Upper lobe of right lung (tissue), 1 donor: ENCODE data around the gene TTC7B. TPM values are rescaled to one million over a fixed set of nuclear protein-coding genes. Genes with fewer than 3 reads are reported as not detected.

Experiments
- ATAC-seq: fragments of 200-7000 bp; cut with Tn5 transposase; one replicate; pipeline ENCODE4 v1.9.1; 2020; ENCODE audit warnings: mild to moderate bottlenecking, moderate library complexity
- DNase-seq: peaks from one replicate; pipeline ENCODE4 v3.0.0-alpha.2; 2020
- H3K27ac ChIP-seq: fragments of 200-600 bp; one replicate; pipeline ENCODE4 v1.8.0; 2022
- H3K27me3 ChIP-seq: fragments of 200-600 bp; one replicate; pipeline ENCODE4 v1.8.0; 2022; ENCODE audit warnings: mild to moderate bottlenecking
- H3K36me3 ChIP-seq: fragments of 200-600 bp; one replicate; pipeline ENCODE4 v1.8.0; 2022
- H3K4me1 ChIP-seq: fragments of 200-600 bp; one replicate; pipeline ENCODE4 v1.8.0; 2022
- H3K4me3 ChIP-seq: fragments of 200-600 bp; one replicate; pipeline ENCODE4 v1.8.0; 2022; ENCODE audit warnings: mild to moderate bottlenecking
- H3K9me3 ChIP-seq: fragments of 200-600 bp; one replicate; pipeline ENCODE4 v1.8.0; 2022
- intact Hi-C: fragments of 100-400 bp; cut with DNase I; formaldehyde crosslinking; loops from one replicate; pipeline ENCODE4 v1.11.0; 2022
- total RNA-seq: library from RNA; stranded (reverse); fragmentation: NEBNext Ultra II Directional; extraction: Animal tissue kit (Norgen Biotek cat#: 25700); gene quantifications from one replicate; pipeline ENCODE4 v1.2.1, GENCODE V29; 2021
- TF ChIP-seq, protein P1 (sequence below): fragments of 200-600 bp; IDR thresholded peaks from one replicate; pipeline ENCODE4 v1.8.0; 2022; ENCODE audit warnings: antibody characterized with exemption
- donor health status: DM: no; HTN: yes; CAD: no; lungs with severe emphysema.

The TTC7B gene
- total RNA-seq, 1 donor from 2014 or later, result 41.5 TPM

DNA sequence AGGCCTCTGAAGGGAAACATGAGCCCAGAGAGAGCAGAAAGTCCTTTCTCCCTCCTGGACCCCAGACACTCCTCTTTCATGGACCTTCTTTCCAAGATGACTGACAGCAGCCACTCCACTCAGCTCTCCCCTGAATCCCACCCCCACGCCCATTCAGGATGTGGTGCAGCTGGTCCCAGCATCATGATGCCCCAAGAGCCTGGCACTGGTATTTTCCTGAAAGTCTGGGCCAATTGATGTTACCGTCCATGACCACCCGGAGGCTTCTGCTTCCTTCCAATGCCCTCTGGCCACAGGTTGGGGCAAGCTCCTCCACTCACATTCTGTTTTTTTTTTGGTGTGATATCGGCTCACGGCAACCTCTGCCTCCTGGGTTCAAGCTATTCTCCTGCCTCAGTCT, 306.8 kb downstream of the TTC7B start:
- H3K4me3 ChIP-seq, result no peak overlapping the region
- peaks cover 14% of the 10 kb centered on the region for H3K4me1 ChIP-seq
- no peaks in the 10 kb centered on the region for H3K27me3 ChIP-seq
- TF ChIP-seq, protein P1, sequence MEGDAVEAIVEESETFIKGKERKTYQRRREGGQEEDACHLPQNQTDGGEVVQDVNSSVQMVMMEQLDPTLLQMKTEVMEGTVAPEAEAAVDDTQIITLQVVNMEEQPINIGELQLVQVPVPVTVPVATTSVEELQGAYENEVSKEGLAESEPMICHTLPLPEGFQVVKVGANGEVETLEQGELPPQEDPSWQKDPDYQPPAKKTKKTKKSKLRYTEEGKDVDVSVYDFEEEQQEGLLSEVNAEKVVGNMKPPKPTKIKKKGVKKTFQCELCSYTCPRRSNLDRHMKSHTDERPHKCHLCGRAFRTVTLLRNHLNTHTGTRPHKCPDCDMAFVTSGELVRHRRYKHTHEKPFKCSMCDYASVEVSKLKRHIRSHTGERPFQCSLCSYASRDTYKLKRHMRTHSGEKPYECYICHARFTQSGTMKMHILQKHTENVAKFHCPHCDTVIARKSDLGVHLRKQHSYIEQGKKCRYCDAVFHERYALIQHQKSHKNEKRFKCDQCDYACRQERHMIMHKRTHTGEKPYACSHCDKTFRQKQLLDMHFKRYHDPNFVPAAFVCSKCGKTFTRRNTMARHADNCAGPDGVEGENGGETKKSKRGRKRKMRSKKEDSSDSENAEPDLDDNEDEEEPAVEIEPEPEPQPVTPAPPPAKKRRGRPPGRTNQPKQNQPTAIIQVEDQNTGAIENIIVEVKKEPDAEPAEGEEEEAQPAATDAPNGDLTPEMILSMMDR, result no peak
- no peaks in the 10 kb centered on the region for H3K36me3 ChIP-seq
- DNase-seq (no peak), ATAC-seq (no peak)
- intact Hi-C loops, result no loop called here
- H3K27ac ChIP-seq, result no peak overlapping the region
- H3K9me3 ChIP-seq, result no peaks in the 10 kb centered on the region

DNA sequence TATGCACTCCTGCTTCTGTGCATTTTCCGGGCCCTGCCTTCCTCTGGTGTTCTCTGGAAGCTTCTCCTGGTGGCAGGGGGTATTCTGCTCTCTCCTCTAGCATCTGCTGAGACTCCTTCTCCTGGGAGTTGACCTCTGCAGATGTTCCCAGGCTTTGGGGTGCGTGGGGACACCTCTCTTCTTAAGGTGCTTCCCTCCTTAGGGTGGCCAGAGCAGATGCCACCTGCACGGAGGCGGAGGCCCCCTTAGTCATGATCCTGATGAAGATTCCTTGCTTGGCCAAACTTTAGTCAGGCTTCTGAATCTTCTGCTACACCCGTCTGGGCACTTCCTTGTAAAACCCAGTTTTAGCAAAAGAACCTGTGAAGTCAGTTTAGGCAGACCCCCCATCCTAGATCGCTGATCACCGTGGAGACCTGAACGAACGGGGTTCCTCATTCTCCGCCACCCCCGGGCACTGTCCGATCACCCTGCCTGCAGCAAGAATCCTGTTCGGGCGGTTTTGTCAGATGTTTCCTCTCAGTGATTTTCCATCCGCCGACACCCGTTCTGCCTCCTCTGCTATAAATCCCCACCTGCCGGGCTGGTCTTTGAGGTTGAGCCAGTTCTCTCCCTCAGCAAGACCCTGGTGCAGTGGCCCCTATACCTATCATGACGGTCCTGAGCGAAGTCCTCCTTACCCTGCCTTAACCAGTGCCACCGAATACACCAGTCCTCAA, 307.5 kb downstream of the TTC7B start:
- Histone ChIP-seq H3K27ac (no peak overlapping the region), H3K9me3 (no peaks in the 10 kb centered on the region), H3K4me1 (peaks cover 10% of the 10 kb centered on the region), H3K4me3 (no peak overlapping the region), H3K36me3 (no peaks in the 10 kb centered on the region), H3K27me3 (no peaks in the 10 kb centered on the region)
- TF ChIP-seq, protein P1, result no peak
- intact Hi-C loops, result no loop called here
- ATAC-seq, result no peak
- no peak for DNase-seq

GRCh38 chr14:90508036-90508435, 308.2 kb downstream of the TTC7B start:
- ATAC-seq (no peak), DNase-seq (no peak)
- Histone ChIP-seq H3K4me1 (peaks cover 3% of the 10 kb centered on the region), H3K4me3 (no peak overlapping the region), H3K27me3 (no peaks in the 10 kb centered on the region), H3K9me3 (no peaks in the 10 kb centered on the region), H3K36me3 (no peaks in the 10 kb centered on the region), H3K27ac (no peak overlapping the region)
- intact Hi-C loops, result no loop called here
- TF ChIP-seq, protein P1, result no peak

GRCh38 chr14:90507428-90507827, 308.8 kb downstream of the TTC7B start:
- H3K27ac ChIP-seq, result no peak overlapping the region
- H3K36me3 ChIP-seq, result no peaks in the 10 kb centered on the region
- H3K27me3 ChIP-seq, result no peaks in the 10 kb centered on the region
- DNase-seq (no peak), ATAC-seq (no peak)
- no peaks in the 10 kb centered on the region for H3K9me3 ChIP-seq
- intact Hi-C loops, result no loop called here
- H3K4me3 ChIP-seq, result no peak overlapping the region
- TF ChIP-seq, protein P1, result no peak
- H3K4me1 ChIP-seq, result no peaks in the 10 kb centered on the region

DNA sequence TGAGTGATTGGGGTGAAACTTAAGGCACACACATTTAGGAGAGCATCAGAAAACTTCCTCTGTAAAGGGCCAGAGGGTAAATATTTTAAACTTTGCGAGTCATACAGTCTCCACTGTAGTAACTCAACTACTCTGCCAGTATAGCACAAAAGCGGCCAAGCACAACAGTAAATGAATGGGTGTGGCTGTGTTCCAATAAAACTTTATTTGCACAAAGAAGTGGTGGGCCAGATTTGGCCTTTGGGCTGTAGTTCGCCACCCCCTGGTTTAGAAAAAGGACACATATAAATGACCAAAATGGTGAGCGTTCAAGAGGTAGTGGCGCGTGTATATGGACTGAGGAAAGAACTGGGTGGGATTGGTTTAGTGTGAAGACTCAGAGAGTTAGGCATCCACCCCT, 309.5 kb downstream of the TTC7B start:
- Histone ChIP-seq H3K9me3 (no peaks in the 10 kb centered on the region), H3K4me1 (no peaks in the 10 kb centered on the region), H3K4me3 (no peak overlapping the region), H3K27ac (no peak overlapping the region), H3K36me3 (no peaks in the 10 kb centered on the region), H3K27me3 (no peaks in the 10 kb centered on the region)
- ATAC-seq, result no peak
- TF ChIP-seq, protein P1, result no peak
- DNase-seq, result no peak
- intact Hi-C loops, result no loop called here

- no peak for ATAC-seq
- no peaks in the 10 kb centered on the region for H3K27me3 ChIP-seq
- H3K36me3 ChIP-seq, result no peaks in the 10 kb centered on the region
- TF ChIP-seq, protein P1, result no peak
- intact Hi-C loops, result no loop called here
- no peaks in the 10 kb centered on the region for H3K4me1 ChIP-seq
- no peak overlapping the region for H3K27ac ChIP-seq
- no peaks in the 10 kb centered on the region for H3K9me3 ChIP-seq
- no peak overlapping the region for H3K4me3 ChIP-seq
- DNase-seq, result no peak
Observed at GRCh38 chr14:90505531-90505930, 310.7 kb downstream of the TTC7B start.
